GM10248 (cell line): ENCODE results near the gene IKZF2.

Source experiments
- CTCF ChIA-PET: fragments of 300-600 bp; sonication (Branson Sonifier 250); formaldehyde crosslinking; extraction: SDS; loops from one replicate; lab custom pipeline; 2021; ENCODE audit warnings: antibody characterized with exemption; lab: Yijun Ruan, JAX
- POLR2A ChIA-PET: fragments of 350-650 bp; sonication (Branson Sonifier 250); formaldehyde crosslinking; extraction: SDS; loops from one replicate; lab custom pipeline; 2020; ENCODE audit warnings: antibody characterized with exemption; lab: Yijun Ruan, JAX
- DNase-seq: peaks from one replicate; pipeline ENCODE4 v3.0.0; 2012; ENCODE audit errors: extremely low spot score
- TF ChIP-seq, protein P1 (sequence below): IDR thresholded peaks from 2 replicates; pipeline ENCODE4 v1.5.1; 2012; ENCODE audit warnings: mild to moderate bottlenecking, low read depth; ENCODE audit errors: extremely low read depth, missing control alignments, control extremely low read depth

The IKZF2 gene

DNA sequence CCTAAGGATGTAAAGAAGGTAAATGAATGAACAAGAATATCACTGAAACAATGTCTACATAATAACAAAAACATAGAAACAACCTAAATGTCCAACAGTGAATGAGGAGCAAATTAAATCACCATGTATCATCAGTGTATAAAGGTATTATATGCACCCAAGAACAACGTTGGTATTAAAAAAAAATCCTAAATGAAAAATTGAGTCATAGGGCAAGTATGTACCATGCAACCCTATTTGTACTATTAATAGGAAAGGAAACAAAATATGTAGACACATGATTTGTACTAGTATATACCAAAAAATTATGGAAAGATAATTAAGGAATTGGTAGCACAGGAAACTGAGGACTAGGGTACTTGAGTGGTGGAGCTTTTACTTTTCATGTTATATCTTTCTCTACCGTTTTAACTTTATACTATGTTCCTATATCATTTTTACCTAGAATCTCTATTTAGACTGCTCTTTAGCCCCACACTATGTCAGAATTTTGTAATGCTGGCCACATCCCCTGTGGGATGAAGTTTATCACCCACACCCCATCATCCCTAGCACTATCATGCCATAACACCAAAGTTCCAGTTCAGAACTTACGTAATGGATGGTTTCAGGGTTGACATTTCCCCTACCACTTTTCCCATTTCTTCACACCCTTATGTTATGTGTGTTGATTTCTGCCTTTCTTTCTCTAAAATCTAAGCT, 25.6 kb downstream of the IKZF2 start:
- CTCF ChIA-PET: interaction anchor here (0.9 to 4.0 kb wide), 3 partner anchors 12 to 28 kb away, joined by 3 to 25 read pairs (median 4); no protein-coding TSS in a partner anchor
- TF ChIP-seq, protein P1, sequence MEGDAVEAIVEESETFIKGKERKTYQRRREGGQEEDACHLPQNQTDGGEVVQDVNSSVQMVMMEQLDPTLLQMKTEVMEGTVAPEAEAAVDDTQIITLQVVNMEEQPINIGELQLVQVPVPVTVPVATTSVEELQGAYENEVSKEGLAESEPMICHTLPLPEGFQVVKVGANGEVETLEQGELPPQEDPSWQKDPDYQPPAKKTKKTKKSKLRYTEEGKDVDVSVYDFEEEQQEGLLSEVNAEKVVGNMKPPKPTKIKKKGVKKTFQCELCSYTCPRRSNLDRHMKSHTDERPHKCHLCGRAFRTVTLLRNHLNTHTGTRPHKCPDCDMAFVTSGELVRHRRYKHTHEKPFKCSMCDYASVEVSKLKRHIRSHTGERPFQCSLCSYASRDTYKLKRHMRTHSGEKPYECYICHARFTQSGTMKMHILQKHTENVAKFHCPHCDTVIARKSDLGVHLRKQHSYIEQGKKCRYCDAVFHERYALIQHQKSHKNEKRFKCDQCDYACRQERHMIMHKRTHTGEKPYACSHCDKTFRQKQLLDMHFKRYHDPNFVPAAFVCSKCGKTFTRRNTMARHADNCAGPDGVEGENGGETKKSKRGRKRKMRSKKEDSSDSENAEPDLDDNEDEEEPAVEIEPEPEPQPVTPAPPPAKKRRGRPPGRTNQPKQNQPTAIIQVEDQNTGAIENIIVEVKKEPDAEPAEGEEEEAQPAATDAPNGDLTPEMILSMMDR: peak; percentile 15
- POLR2A ChIA-PET: interaction anchor here (0.8 kb wide), 1 partner anchor 107 kb away, joined by 3 read pairs; no protein-coding TSS in a partner anchor
- no peak for DNase-seq

DNA sequence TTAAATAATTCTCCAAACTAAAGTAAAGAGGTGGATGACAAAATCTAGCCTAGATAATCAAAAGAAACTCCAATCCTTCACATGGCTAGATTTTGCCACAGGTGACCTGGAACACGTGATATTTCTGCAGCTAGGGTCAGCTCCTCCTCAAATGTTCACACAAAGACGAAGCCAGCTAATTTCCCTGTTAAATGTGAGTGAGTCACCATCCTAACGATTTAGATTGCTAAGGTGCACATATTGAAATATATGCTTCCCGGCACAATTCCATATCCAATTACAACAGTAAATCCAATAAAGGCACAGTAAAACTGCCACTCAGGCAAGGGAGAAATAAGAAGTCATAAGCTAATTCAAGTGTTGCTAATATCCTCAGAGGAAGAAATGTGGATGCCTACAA, 28.7 kb downstream of the IKZF2 start:
- DNase-seq: no peak
- TF ChIP-seq, protein P1: no peak
- CTCF ChIA-PET: interaction anchor here (0.7 to 1.7 kb wide), 5 partner anchors 9 to 98 kb away, joined by 3 to 4 read pairs (median 3); no protein-coding TSS in a partner anchor
- POLR2A ChIA-PET: no interaction called here

DNA sequence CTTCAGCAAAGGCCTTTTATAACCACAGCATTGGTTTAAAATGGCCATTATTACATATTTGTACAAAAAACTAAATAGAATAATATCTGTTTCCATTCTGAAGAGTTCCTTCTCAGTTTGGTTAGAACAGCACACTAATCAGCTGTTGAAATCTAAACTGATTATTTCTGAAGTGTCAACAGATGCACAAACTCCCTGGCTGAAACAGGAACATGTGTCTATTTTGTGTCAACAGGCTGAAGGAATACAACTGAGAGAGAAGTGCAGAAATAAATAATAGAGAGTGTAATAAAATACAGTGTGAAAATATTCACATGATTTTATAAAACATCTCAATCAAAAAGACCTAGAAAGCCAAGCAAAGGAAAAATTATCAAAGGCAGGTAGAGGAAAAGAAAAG, 29.7 kb downstream of the IKZF2 start:
- CTCF ChIA-PET: interaction anchor here (1.1 to 1.9 kb wide), 3 partner anchors 8 to 97 kb away, joined by 3 to 6 read pairs (median 3); no protein-coding TSS in a partner anchor
- POLR2A ChIA-PET: no interaction called here
- DNase-seq: no peak
- TF ChIP-seq, protein P1: no peak

DNA sequence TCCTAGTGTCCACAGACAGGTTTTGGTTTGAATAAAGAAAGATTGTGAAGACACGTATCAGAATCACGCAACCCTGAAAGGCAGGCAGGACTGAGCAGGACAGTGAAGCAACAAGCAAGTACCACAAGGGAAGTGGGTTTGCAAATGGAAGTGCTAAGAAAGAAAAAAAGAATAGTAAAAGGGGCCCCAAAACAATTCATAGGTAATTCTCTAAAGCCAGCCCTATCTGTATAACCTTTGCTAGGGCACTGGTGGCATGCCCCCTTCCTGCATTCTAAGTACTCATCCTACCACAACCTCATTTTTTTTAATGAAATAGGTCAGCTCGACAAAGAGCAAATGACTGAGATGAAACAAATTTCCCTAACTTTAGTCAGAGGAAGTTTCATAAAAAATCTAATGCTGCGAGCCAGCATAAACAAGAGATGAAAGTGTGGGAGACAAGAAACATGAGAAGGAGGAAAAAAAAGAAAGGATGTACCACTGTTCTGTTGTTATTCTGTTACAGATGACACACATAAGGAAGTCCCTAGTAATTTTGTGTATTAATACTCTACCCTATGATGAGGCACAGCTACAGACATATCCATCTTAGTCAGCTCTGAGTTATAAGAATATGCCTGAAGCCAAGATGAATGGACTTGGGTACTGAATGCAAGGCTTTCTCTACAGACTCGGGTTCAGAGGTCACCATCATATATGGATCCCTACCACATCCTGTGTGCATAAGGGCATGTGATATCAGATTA, 32.2 kb downstream of the IKZF2 start:
- CTCF ChIA-PET: interaction anchor here (1.1 to 1.9 kb wide), 6 partner anchors 8 to 64 kb away, joined by 3 to 6 read pairs (median 4); no protein-coding TSS in a partner anchor
- DNase-seq: peak; percentile 24

DNA sequence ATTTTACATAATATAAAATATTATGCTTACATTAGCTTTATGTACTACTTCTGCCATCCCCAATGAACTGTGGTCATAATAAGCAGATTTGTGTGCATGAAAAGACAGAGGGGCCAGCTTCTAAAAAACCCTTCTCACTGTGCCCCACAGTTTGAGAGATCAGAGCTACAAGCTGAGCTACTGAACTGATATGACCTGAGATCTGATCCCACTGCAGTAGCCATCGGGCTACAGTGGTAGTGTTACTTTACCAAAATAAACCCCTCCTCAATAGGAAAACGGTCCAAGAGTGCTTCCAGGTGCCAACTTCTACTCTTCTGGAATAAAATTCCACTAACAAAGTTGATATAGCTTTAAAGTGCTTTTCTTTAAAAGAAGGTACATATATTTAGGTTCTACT, 43.1 kb downstream of the IKZF2 start:
- DNase-seq: no peak
- POLR2A ChIA-PET: no interaction called here
- CTCF ChIA-PET: interaction anchor here (1.0 to 1.6 kb wide), 2 partner anchors 9 kb away, joined by 3 to 4 read pairs; no protein-coding TSS in a partner anchor
- TF ChIP-seq, protein P1: no peak

More for the DNA sequence above, 32.2 kb downstream of the IKZF2 start:
- POLR2A ChIA-PET: no interaction called here
- TF ChIP-seq, protein P1: no peak

DNA sequence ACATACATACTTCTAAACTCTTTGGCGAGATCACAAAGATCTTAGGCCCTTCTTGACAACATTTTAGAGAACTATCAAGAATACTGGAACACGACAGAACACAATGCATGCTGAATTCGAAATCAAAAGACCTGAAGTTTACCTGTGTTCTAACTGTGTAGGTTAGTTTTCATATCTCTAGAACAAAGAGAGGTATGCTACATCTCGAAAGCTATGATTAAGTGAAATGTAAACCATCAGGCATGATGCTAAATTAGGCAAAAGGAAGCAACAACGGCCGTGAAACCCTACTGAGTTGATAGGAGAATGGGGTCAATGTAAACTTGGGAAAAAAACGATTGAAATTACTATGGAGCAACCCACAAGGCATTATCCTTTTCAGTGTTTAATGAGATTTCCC, 43.7 kb downstream of the IKZF2 start:
- TF ChIP-seq, protein P1: no peak
- ChIA-PET POLR2A (no interaction called here), CTCF (interaction anchor here (1.0 to 1.6 kb wide), 3 partner anchors 9 to 11 kb away, joined by 3 to 5 read pairs (median 4); no protein-coding TSS in a partner anchor)
- no peak for DNase-seq
